Measurements from ENCODE around the gene TCF12. TPM values are rescaled to one million over a fixed set of nuclear protein-coding genes. Genes with fewer than 3 reads are reported as not detected.

The TCF12 gene
- polyA plus RNA-seq, 1 experiment = 447 TPM

DNA sequence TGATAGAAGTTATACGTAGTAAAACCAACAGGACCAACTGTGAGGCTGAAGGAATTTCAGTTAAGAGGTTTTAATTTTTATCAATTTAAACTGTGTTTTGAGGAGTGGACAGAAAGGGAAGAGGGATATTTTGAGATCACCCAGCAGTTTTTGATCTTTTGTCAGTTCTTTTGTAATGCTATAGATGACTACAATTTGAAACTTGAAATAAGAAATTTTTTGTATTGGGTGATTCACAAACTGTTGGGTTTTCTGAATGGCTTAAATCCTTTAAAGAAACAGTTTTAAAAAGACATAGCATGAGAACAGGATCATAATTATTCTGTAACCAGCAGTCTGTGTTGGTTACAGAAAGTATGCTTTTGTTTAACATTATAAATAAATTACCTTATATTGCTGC lies 67.4 kb downstream of the TCF12 start:
- H3K27me3 ChIP-seq (ENCODE audit: control insufficient read depth, insufficient read depth, low read length) = no peaks in the 10 kb centered on the region
- H3K4me3 ChIP-seq (ENCODE audit: low read depth, low read length) = no peak overlapping the region
- no peaks in the 10 kb centered on the region for H3K9me3 ChIP-seq (ENCODE audit: control insufficient read depth, insufficient read depth, low read length)
- ChIA-PET POLR2A (no interaction called here), CTCF (interaction anchor here (1.4 kb wide), 1 partner anchor 152 kb away, joined by 4 read pairs; no protein-coding TSS in a partner anchor)
- no peak overlapping the region for H3K27ac ChIP-seq (ENCODE audit: low read depth, low read length)
- DNase-seq (ENCODE audit: low read depth, low spot score) = no peak
- TF ChIP-seq, protein P1, sequence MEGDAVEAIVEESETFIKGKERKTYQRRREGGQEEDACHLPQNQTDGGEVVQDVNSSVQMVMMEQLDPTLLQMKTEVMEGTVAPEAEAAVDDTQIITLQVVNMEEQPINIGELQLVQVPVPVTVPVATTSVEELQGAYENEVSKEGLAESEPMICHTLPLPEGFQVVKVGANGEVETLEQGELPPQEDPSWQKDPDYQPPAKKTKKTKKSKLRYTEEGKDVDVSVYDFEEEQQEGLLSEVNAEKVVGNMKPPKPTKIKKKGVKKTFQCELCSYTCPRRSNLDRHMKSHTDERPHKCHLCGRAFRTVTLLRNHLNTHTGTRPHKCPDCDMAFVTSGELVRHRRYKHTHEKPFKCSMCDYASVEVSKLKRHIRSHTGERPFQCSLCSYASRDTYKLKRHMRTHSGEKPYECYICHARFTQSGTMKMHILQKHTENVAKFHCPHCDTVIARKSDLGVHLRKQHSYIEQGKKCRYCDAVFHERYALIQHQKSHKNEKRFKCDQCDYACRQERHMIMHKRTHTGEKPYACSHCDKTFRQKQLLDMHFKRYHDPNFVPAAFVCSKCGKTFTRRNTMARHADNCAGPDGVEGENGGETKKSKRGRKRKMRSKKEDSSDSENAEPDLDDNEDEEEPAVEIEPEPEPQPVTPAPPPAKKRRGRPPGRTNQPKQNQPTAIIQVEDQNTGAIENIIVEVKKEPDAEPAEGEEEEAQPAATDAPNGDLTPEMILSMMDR (IDR thresholded peaks at IDR 0.05; ENCODE audit: low read depth, low read length) = no peak

DNA sequence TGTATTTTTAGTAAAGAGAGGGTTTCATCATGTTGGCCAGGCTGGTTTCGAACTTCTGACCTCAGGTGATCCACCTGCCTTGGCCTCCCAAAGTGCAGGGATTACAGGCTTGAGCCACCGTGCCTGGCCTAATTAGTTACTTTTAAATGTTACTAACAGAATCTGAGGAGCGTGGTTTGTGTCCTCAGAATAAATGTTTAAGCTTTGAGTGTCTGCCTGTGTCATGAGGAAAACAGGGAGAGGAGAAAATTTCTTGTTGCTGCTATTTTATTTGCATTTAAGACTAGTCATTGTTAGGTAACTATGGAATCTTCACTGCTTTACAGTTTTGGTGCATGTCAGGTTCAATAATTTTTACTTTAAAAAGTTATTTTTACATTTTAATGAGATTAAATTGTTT lies 68.8 kb downstream of the TCF12 start:
- POLR2A ChIA-PET = no interaction called here
- TF ChIP-seq, protein P1 (IDR thresholded peaks at IDR 0.05; ENCODE audit: low read depth, low read length) = no peak
- Histone ChIP-seq H3K9me3 (ENCODE audit: control insufficient read depth, insufficient read depth, low read length) (no peaks in the 10 kb centered on the region), H3K4me3 (ENCODE audit: low read depth, low read length) (no peak overlapping the region), H3K27ac (ENCODE audit: low read depth, low read length) (no peak overlapping the region), H3K27me3 (ENCODE audit: control insufficient read depth, insufficient read depth, low read length) (no peaks in the 10 kb centered on the region)
- CTCF ChIA-PET = no interaction called here
- DNase-seq (ENCODE audit: low read depth, low spot score) = no peak

DNA sequence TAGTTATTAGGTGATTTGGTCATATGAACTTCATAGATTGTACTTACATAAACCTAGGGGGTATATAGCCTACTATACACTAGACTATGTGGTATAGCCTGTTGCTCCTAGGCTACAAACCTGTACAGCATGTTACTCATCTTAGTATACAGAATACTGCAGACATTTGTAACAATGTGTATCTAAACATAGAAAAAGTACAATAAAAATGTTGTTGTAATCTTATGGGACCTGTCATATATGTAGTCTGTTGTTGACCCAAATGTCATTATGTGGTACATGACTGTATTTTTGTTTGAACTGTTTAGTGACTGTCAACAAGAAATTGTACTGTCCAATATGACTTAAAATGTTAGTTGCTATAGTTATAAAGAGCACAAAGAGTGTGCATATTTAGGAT lies 69.8 kb downstream of the TCF12 start:
- POLR2A ChIA-PET = no interaction called here
- no peak for DNase-seq (ENCODE audit: low read depth, low spot score)
- Histone ChIP-seq H3K27ac (ENCODE audit: low read depth, low read length) (no peak overlapping the region), H3K27me3 (ENCODE audit: control insufficient read depth, insufficient read depth, low read length) (no peaks in the 10 kb centered on the region), H3K4me3 (ENCODE audit: low read depth, low read length) (no peak overlapping the region), H3K9me3 (ENCODE audit: control insufficient read depth, insufficient read depth, low read length) (no peaks in the 10 kb centered on the region)
- TF ChIP-seq, protein P1 (IDR thresholded peaks at IDR 0.05; ENCODE audit: low read depth, low read length) = no peak
- CTCF ChIA-PET = no interaction called here

DNA sequence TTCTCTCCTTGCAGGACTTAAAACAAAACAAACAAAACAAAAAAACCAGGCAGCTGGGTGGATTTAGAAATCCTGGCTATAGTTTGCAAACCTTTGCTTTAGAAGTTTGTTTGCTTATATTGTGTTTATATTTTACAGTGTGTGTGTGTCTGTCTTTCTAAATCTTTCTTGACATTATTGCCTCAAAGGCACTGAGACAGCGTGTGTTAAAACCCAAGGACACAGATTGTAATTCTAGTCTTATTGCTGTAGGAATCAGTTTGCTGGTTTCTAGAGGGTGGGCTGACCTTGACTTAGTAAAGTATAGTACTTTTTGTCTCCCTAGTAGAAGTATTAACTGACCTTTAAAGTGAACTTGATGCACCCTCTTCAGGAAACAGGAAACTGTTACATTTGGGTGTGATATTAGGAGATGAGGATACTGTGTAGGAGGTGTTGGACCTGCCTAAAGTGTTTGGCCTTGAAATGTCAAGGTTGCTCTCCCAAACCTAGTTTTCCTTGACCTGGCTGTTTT lies 71.0 kb downstream of the TCF12 start:
- ChIA-PET POLR2A (no interaction called here), CTCF (interaction anchor here (0.6 kb wide), 1 partner anchor 317 kb away, joined by 3 read pairs; no protein-coding TSS in a partner anchor)
- no peak overlapping the region for H3K4me3 ChIP-seq (ENCODE audit: low read depth, low read length)
- H3K27me3 ChIP-seq (ENCODE audit: control insufficient read depth, insufficient read depth, low read length) = no peaks in the 10 kb centered on the region
- TF ChIP-seq, protein P1 (IDR thresholded peaks at IDR 0.05; ENCODE audit: low read depth, low read length) = no peak
- DNase-seq (ENCODE audit: low read depth, low spot score) = no peak
- H3K27ac ChIP-seq (ENCODE audit: low read depth, low read length) = no peak overlapping the region
- no peaks in the 10 kb centered on the region for H3K9me3 ChIP-seq (ENCODE audit: control insufficient read depth, insufficient read depth, low read length)

DNA sequence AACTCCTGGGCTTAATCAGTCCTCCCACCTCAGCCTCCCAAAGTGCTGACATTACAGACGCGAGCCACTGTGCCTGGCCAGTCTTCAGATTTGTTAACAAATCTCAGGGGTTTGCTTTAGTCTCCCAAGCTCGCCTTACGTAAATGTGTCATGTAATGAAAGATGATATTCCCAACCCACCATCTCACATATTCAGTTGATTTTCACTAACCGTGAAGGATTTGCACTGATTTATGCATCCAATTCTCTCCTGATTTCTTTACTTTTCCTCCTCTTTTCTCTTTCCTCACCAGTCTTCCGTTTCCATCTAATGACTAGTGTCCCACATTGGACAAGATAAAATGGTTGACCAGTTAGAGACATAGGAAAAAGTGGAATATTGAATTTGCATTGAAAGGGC lies 72.6 kb downstream of the TCF12 start:
- Histone ChIP-seq H3K4me3 (ENCODE audit: low read depth, low read length) (no peak overlapping the region), H3K27ac (ENCODE audit: low read depth, low read length) (no peak overlapping the region), H3K9me3 (ENCODE audit: control insufficient read depth, insufficient read depth, low read length) (no peaks in the 10 kb centered on the region), H3K27me3 (ENCODE audit: control insufficient read depth, insufficient read depth, low read length) (no peaks in the 10 kb centered on the region)
- TF ChIP-seq, protein P1 (IDR thresholded peaks at IDR 0.05; ENCODE audit: low read depth, low read length) = no peak
- CTCF ChIA-PET = no interaction called here
- no peak for DNase-seq (ENCODE audit: low read depth, low spot score)
- POLR2A ChIA-PET = no interaction called here

Measured in AG04450 (cell line).